Astrocyte of the spinal cord (primary cell): Measurements from ENCODE around the gene APEX1.
A peak's percentile ranks its signal among the peaks of the same experiment; 100 is the strongest.
"Not testable (repeated sequence)": the region's sequence is repeated elsewhere in the genome, so short reads cannot be mapped to it uniquely, and the experiment has no call there.

ENCODE experiments used
- DNase-seq: peaks from one replicate; pipeline ENCODE4 v3.0.0; 2011; ENCODE audit warnings: low read depth, low spot score
- H3K4me3 ChIP-seq: 2 replicates; pipeline ENCODE4 v1.5.1; 2011; ENCODE audit warnings: low read depth, mild to moderate bottlenecking, low read length, moderate library complexity
- in situ Hi-C: cut with HindIII; loops from 2 replicates; pipeline ENCODE4 v1.10.0; 2017; ENCODE audit warnings: low sequenced_read_pairs
- TF ChIP-seq, protein P1 (sequence below): IDR thresholded peaks from 2 replicates; pipeline ENCODE4 v1.5.1; 2012; ENCODE audit warnings: low read depth, mild to moderate bottlenecking, low read length, inconsistent platforms

Gene APEX1

DNA sequence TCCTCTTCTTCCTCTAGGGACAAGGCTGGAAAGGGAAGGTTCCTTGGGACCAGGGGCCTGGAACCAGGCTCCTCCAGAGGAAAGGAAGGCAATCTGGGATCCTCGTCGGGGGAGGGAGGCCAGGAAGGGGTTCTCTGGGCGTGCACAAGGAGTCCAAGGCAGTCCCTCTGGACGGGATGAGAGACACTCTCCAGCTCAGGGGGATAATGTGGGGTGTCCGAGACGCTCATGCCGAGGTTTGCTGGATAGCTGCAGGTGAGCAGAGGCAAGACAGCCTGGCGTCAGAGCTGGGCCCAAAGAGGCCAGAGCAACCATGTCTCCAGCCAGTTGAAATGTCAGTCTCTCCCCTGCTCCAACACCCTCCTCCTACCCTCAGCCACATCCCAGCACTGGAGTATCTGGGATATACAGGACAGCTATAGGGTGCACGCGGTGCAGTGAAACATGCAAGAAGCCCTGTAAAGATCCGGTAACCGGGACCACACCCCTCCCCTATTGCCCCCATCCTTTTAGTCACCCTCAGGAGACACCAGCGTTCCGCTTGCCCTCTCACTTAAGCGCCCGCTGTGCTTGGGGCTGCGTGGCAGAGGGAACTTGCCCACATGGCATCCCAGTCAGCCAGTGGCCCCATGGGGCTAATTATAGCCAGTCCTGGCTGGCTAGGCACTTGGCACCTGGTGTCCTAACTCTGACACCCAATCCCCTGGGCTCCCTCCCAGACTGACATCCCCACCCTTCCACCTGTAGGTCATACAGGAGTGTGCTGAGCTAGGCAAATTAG lies 19.3 kb upstream of the APEX1 start, which contains the start of gene KLHL33:
KLHL33 (minus strand) TSS at position 585 of the 781 bp plus-strand sequence; CDS start at position 230, 355 bp downstream.
- in situ Hi-C loops: no loop called here
- H3K4me3 ChIP-seq: peak within 1 kb of the TSS; percentile 6
- DNase-seq: no peak
- TF ChIP-seq, protein P1, sequence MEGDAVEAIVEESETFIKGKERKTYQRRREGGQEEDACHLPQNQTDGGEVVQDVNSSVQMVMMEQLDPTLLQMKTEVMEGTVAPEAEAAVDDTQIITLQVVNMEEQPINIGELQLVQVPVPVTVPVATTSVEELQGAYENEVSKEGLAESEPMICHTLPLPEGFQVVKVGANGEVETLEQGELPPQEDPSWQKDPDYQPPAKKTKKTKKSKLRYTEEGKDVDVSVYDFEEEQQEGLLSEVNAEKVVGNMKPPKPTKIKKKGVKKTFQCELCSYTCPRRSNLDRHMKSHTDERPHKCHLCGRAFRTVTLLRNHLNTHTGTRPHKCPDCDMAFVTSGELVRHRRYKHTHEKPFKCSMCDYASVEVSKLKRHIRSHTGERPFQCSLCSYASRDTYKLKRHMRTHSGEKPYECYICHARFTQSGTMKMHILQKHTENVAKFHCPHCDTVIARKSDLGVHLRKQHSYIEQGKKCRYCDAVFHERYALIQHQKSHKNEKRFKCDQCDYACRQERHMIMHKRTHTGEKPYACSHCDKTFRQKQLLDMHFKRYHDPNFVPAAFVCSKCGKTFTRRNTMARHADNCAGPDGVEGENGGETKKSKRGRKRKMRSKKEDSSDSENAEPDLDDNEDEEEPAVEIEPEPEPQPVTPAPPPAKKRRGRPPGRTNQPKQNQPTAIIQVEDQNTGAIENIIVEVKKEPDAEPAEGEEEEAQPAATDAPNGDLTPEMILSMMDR: no peak

DNA sequence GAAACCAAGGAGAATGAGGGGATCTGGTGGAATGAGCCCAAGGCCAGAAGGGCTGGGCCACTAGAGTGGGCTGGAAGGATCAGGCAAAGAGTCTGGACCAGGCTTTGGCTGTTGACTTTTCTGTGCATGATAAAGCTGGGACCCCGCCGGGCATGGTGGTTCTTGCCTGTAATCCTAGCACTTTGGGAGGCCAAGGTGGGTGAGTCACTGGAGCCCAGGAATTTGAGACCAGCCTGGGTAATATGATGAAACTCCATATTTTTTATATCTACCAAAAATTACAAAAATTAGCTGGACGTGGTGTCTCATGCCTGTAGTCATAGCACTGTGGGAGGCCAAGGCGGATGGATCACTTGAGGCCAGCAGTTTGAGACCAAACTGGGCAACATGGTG lies 18.7 kb upstream of the APEX1 start:
- DNase-seq: peak; percentile 61
- TF ChIP-seq, protein P1: no peak
- in situ Hi-C loops: no loop called here
- no peak overlapping the region for H3K4me3 ChIP-seq

DNA sequence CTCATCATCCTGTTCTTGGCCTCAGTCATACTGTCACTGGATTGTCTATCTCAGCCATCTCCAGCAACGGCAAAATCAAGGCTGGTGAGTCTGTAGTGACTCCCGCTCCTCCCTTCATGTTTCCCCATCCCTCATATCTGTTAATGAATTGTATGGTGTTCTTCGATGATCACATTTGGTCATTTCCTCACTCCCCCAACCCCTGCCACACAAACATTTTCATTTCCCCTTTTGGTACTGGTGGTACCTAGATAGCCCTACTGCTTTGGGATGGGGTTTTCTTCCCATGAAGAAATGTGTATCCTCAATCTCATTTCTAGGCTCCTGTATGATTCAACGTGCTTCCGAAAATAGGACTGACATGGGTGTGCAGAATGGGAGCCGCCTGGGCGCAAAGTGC lies 16.4 kb upstream of the APEX1 start:
- in situ Hi-C loops: no loop called here
- H3K4me3 ChIP-seq: no peak overlapping the region
- no peak for DNase-seq
- TF ChIP-seq, protein P1: no peak

DNA sequence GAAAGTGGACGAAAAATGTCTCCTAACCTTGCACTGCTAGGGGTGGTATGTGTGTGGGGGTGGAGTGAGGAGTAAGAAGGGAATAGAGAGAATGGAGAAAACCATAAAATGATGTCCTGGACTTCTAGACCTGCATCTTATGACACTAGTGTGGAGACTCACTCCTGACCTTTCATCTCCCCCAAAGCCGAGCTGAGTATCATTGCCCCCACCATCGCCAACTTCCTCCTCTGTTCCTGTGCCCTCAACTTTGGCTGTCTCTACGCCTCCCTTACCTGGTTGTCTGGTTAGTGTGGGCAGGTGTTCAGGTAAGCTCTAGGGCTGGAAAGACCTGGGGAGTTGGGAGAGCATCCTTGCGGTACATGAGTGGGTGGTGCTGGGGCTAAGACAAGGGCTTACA lies 14.6 kb upstream of the APEX1 start:
- TF ChIP-seq, protein P1: no peak
- H3K4me3 ChIP-seq: no peak overlapping the region
- no peak for DNase-seq
- in situ Hi-C loops: no loop called here

DNA sequence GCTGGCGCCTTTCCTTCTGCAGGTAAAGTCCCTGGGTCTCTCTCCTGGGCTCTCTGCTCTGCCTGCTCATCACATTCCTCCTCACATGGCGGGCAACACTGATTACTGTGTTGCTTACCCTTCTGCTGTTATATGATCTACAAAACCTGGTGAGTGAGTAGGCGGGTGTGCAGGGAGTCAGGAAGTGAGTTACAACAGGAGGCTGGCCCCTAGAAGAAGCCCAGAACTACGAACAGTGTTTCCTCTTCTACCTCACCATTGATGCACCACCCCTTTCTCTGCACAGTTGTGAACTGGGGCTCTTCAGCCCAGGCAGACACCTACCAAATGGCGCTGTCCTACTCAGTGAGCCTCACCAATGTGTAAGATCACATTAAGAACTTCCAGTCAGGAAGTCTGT lies 14.1 kb upstream of the APEX1 start:
- TF ChIP-seq, protein P1: no peak
- no peak overlapping the region for H3K4me3 ChIP-seq
- in situ Hi-C loops: no loop called here
- DNase-seq: no peak

DNA sequence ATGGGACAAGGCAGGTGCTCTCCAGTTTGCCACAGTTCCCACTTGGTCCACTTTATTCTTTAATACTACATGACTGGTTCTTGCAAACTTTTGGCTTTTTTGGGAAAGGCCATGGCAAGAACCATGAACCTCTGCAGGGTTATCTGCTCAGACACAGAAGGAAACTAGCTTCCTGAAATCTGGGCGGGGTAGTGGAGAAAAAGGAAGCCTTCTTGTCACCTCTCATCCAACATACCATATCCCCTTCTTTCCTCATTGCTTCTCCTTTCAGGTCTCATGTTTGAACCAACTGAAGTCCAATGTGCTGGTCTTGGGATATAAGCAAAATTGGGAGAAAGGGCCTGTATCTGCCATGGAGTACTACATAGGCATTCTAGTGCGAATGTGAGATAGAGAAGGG lies 13.6 kb upstream of the APEX1 start:
- in situ Hi-C loops: no loop called here
- H3K4me3 ChIP-seq: no peak overlapping the region
- TF ChIP-seq, protein P1: no peak
- DNase-seq: no peak

DNA sequence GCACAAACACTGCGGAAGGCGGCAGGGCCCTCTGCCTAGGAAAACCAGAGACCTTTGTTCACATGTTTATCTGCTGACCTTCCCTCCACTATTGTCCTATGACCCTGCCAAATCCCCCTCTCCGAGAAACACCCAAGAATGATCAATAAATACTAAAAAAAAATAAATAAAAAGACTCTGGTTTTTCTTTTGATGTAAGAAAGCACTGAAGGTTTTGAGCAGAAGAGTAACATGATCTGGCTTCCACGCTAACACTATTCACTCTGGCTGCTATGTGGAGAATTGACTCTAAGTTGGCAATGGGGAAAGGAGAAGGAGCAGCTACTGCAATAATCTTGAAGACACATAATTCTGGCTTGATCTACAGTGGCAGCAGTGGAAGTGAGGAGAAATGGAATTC lies 11.4 kb upstream of the APEX1 start:
- DNase-seq, in situ Hi-C loops, H3K4me3 ChIP-seq: not testable (repeated sequence)
